Measurements from ENCODE around the gene TRIM62. TPM values are rescaled to one million over a fixed set of nuclear protein-coding genes. Genes with fewer than 3 reads are reported as not detected.

TRIM62 gene
- total RNA-seq, 1 experiment from 2014 or later, result 9.9 TPM

DNA sequence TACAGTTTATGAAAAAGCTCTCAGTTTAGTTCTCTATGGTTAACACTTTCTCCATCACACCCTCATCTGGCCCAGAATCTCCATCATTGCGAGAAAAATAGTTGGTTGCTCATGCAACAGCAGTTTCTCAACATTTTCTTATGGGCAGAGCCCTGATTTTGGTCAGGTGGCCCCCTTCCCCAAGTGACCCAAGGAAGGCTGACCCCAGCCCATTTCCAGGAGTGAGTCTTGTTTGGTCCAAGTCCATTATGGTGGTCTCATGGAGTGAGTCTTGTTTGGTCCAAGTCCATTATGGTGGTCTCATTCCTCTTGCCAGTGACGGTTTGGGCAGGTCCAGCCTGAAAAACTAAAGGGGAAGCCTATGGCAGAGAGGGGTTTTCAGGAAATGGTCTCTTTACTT is 1.5 kb upstream of the TRIM62 start:
- Histone ChIP-seq H3K36me3 (ENCODE audit: low read depth) (no peaks in the 10 kb centered on the region), H4K20me1 (ENCODE audit: insufficient read depth) (peaks cover 8% of the 10 kb centered on the region; the same call in 1 of the 2 replicates), H3K9me2 (ENCODE audit: insufficient read depth) (no peaks in the 10 kb centered on the region), H3F3A (ENCODE audit: insufficient read depth, low read depth) (peaks cover 3% of the 10 kb centered on the region), H2AFZ (no peak overlapping the region), H3K9me3 (ENCODE audit: insufficient read depth, low read depth) (no peaks in the 10 kb centered on the region), H3K4me1 (replicated peaks; ENCODE audit: insufficient read depth) (peaks cover 5% of the 10 kb centered on the region; the same call in 1 of the 2 replicates), H3K4me3 (no peak overlapping the region), H3K27ac (no peak overlapping the region), H3K27me3 (ENCODE audit: insufficient read depth, low read depth) (no peaks in the 10 kb centered on the region), H3K4me2 (no peak overlapping the region), H3K79me2 (ENCODE audit: low read depth) (peaks cover 7% of the 10 kb centered on the region; the same call in 1 of the 2 replicates)
- ChIA-PET CTCF (no interaction called here), POLR2A (ENCODE audit: unreplicated experiment) (no interaction called here)
- BruUV-seq (replicated peaks), result no TSS peak
- intact Hi-C loops (cut with micrococcal nuclease; ENCODE audit: unreplicated experiment), result loop anchor here (5.0 kb wide), 2 partner anchors 39 to 56 kb away; no protein-coding TSS in a partner anchor
- no peak for DNase-seq
- TF ChIP-seq EZH2 (IDR thresholded peaks at IDR 0.05; ENCODE audit: low read depth), result no peak
- TF ChIP-seq, protein P1, sequence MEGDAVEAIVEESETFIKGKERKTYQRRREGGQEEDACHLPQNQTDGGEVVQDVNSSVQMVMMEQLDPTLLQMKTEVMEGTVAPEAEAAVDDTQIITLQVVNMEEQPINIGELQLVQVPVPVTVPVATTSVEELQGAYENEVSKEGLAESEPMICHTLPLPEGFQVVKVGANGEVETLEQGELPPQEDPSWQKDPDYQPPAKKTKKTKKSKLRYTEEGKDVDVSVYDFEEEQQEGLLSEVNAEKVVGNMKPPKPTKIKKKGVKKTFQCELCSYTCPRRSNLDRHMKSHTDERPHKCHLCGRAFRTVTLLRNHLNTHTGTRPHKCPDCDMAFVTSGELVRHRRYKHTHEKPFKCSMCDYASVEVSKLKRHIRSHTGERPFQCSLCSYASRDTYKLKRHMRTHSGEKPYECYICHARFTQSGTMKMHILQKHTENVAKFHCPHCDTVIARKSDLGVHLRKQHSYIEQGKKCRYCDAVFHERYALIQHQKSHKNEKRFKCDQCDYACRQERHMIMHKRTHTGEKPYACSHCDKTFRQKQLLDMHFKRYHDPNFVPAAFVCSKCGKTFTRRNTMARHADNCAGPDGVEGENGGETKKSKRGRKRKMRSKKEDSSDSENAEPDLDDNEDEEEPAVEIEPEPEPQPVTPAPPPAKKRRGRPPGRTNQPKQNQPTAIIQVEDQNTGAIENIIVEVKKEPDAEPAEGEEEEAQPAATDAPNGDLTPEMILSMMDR (conservative IDR thresholded peaks at IDR 0.05), result no peak

DNA sequence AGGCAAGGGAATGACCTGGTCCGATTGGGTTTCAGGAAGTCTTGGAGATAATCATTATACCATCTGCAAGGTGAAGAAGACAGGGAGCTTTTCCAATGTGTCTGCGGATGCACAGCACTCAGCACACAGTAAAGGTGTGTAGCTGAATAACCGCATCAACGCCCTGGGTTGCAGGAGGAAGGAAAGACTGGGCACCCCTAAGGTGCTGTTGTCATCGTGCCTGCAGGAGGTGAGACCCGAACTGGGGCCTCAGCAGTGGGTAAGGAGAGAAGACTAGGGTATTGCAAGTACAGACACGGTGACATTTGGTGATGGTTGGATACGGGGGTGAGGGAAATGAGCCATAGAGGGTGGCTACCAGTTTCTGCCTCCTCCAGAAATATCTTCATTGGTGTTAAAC is 1.1 kb upstream of the TRIM62 start:
- ChIA-PET POLR2A (ENCODE audit: unreplicated experiment) (no interaction called here), CTCF (no interaction called here)
- Histone ChIP-seq H3K36me3 (ENCODE audit: low read depth) (no peaks in the 10 kb centered on the region), H3F3A (ENCODE audit: insufficient read depth, low read depth) (peaks cover 3% of the 10 kb centered on the region; the same call in 1 of the 2 replicates), H3K9me3 (ENCODE audit: insufficient read depth, low read depth) (no peaks in the 10 kb centered on the region), H3K4me3 (no peak overlapping the region), H3K9me2 (ENCODE audit: insufficient read depth) (no peaks in the 10 kb centered on the region), H3K27ac (no peak overlapping the region), H3K79me2 (ENCODE audit: low read depth) (peaks cover 7% of the 10 kb centered on the region; the same call in 1 of the 2 replicates), H2AFZ (no peak overlapping the region), H3K27me3 (ENCODE audit: insufficient read depth, low read depth) (no peaks in the 10 kb centered on the region), H3K4me1 (replicated peaks; ENCODE audit: insufficient read depth) (peaks cover 4% of the 10 kb centered on the region; the same call in 1 of the 2 replicates), H3K4me2 (no peak overlapping the region), H4K20me1 (ENCODE audit: insufficient read depth) (peaks cover 8% of the 10 kb centered on the region; the same call in 1 of the 2 replicates)
- TF ChIP-seq EZH2 (IDR thresholded peaks at IDR 0.05; ENCODE audit: low read depth), result no peak
- DNase-seq, result no peak
- intact Hi-C loops (cut with micrococcal nuclease; ENCODE audit: unreplicated experiment), result loop anchor here (5.0 kb wide), 2 partner anchors 39 to 56 kb away; no protein-coding TSS in a partner anchor
- no TSS peak for BruUV-seq (replicated peaks)

DNA sequence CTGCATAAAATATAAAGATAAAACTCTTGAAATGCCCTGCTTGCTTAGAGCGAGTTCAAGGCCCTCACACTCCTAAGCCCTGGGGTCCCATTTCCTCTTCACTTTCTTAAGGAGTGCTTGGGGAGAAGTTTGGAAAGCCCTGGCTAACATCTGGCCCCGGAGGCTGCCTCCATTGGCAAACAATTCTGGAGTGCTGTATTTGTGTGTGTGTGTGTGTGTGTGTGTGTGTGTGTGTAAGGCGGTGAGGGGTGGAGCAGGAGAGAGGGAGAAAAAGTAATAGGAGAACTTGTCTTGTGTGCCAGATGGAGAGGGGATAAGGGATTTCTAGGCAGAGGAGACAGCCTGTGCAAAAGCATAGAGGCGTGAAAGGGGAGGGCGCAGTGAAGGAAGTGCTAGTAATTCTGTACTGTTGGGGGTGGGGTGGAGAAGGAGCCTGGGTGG is 578 bp upstream of the TRIM62 start:
- H3K4me1 ChIP-seq (replicated peaks; ENCODE audit: insufficient read depth), result peaks cover 4% of the 10 kb centered on the region; the same call in 1 of the 2 replicates
- H3K4me2 ChIP-seq, result peak overlapping the region; percentile 97
- no peaks in the 10 kb centered on the region for H3K9me3 ChIP-seq (ENCODE audit: insufficient read depth, low read depth)
- peaks cover 5% of the 10 kb centered on the region; the same call in 1 of the 2 replicates for H3F3A ChIP-seq (ENCODE audit: insufficient read depth, low read depth)
- H2AFZ ChIP-seq, result no peak overlapping the region; the same call in 1 of the 2 replicates
- peak overlapping the region; percentile 87; the same call in 1 of the 2 replicates for H3K4me3 ChIP-seq
- no peak overlapping the region for H3K27ac ChIP-seq
- intact Hi-C loops (cut with micrococcal nuclease; ENCODE audit: unreplicated experiment), result loop anchor here (5.0 kb wide), 2 partner anchors 40 to 55 kb away; no protein-coding TSS in a partner anchor
- TF ChIP-seq, protein P1 (conservative IDR thresholded peaks at IDR 0.05), result no peak
- TF ChIP-seq EZH2 (IDR thresholded peaks at IDR 0.05; ENCODE audit: low read depth), result no peak
- no peaks in the 10 kb centered on the region for H3K36me3 ChIP-seq (ENCODE audit: low read depth)
- H3K79me2 ChIP-seq (ENCODE audit: low read depth), result peaks cover 7% of the 10 kb centered on the region; the same call in 1 of the 2 replicates
- H3K9me2 ChIP-seq (ENCODE audit: insufficient read depth), result no peaks in the 10 kb centered on the region
- no peaks in the 10 kb centered on the region for H3K27me3 ChIP-seq (ENCODE audit: insufficient read depth, low read depth)
- peaks cover 8% of the 10 kb centered on the region; the same call in 1 of the 2 replicates for H4K20me1 ChIP-seq (ENCODE audit: insufficient read depth)
- BruUV-seq (replicated peaks), result no TSS peak
- POLR2A ChIA-PET (ENCODE audit: unreplicated experiment), result interaction anchor here (0.7 to 1.1 kb wide), 2 partner anchors 21 to 83 kb away, joined by 3 to 13 read pairs; no protein-coding TSS in a partner anchor
- no peak for DNase-seq
- CTCF ChIA-PET, result interaction anchor here (1.1 kb wide), 1 partner anchor 33 kb away, joined by 4 read pairs; no protein-coding TSS in a partner anchor

Data from PC-9 (cell line).